ENCODE measurements around the gene TAF5. TPM values are rescaled to one million over a fixed set of nuclear protein-coding genes. Genes with fewer than 3 reads are reported as not detected.

Gene TAF5
- total and polyA plus RNA-seq, 2 of the 4 experiments (the other 2 are of a cell fraction) = 1.9 to 3.6 TPM

GRCh38 chr10:103350175-103350516, 17.6 kb upstream of the TAF5 start:
- no peak for ATAC-seq (ENCODE audit: low read depth)

More at GRCh38 chr10:103350175-103350516, 17.6 kb upstream of the TAF5 start:
- dilution Hi-C loops (cut with HindIII; ENCODE audit: low sequenced_read_pairs, unreplicated experiment) = no loop called here
- peak overlapping the region; percentile 79 for H3K14ac ChIP-seq (replicated peaks; ENCODE audit: low read depth, low read length)
- in situ Hi-C loops (cut with MboI; ENCODE audit: low sequenced_read_pairs) = no loop called here
- H4K8ac ChIP-seq (ENCODE audit: low read depth in 2 of 2, low read length in 2 of 2) = peak overlapping the region; percentile 27 to 75; a peak in 2 of 4 replicates
- H2BK5ac ChIP-seq (ENCODE audit: low read depth, low read length, poor library complexity, severe bottlenecking) = peak overlapping the region; percentile 72
- no TSS peak for BruUV-seq (replicated peaks)
- H2BK20ac ChIP-seq (ENCODE audit: low read depth, low read length) = no peak overlapping the region
- peak overlapping the region; percentile 98 for H3K4me3 ChIP-seq (ENCODE audit: insufficient read depth, low read depth, low read length)
- H3K9ac ChIP-seq (ENCODE audit: low read depth, low read length) = peak overlapping the region; percentile 92
- TF ChIP-seq FOS (IDR thresholded peaks at IDR 0.05; ENCODE audit: low read depth, low read length) = no peak
- TF ChIP-seq NFE2L2 (IDR thresholded peaks at IDR 0.05; ENCODE audit: low read depth, low read length) = no peak
- TF ChIP-seq ELK1 (IDR thresholded peaks at IDR 0.05; ENCODE audit: borderline replicate concordance, low read depth, low read length) = no peak
- no peak for TF ChIP-seq MAFK (IDR thresholded peaks at IDR 0.05; ENCODE audit: low read depth, low read length)
- no peak for TF ChIP-seq USF2 (IDR thresholded peaks at IDR 0.05; ENCODE audit: low read depth, low read length)
- no peak for TF ChIP-seq CHD1 (IDR thresholded peaks at IDR 0.05; ENCODE audit: low read depth, low read length)
- peaks cover 12 to 23% of the 10 kb centered on the region in 2 experiments; a peak in 3 of 4 replicates for H3K79me1 ChIP-seq (ENCODE audit: low read depth in 1 of 2, low read length in 2 of 2)
- no peaks in the 10 kb centered on the region for H3K4me1 ChIP-seq (ENCODE audit: control insufficient read depth, insufficient read depth, low read length)
- peak overlapping the region; percentile 95 for H3K27ac ChIP-seq (ENCODE audit: insufficient read depth, low read length)
- 63% methylated on average over 4 of the region's 16 CpGs; no CpG with 5 or more reads in 1 of the 2 experiments for WGBS, 2 experiments (ENCODE audit: extremely low coverage in 2 of 2, insufficient read length in 1 of 2)
- peak overlapping the region; percentile 94 for H2AFZ ChIP-seq (replicated peaks; ENCODE audit: low read length, poor library complexity)
- H4K91ac ChIP-seq (ENCODE audit: insufficient read depth, low read depth, low read length) = peak overlapping the region; percentile 49; the same call in 1 of the 2 replicates
- 0 out of 2 replicates have a peak overlapping the region, but pooled peaks have one; percentile 28 for H4K5ac ChIP-seq (ENCODE audit: low read depth, low read length)
- peak overlapping the region; percentile 90 for H3K4me2 ChIP-seq (ENCODE audit: low read depth, low read length)
- POLR2A ChIA-PET (ENCODE audit: unreplicated experiment) = interaction anchor here (0.6 kb wide), 1 partner anchor 167 kb away, joined by 6 read pairs; no protein-coding TSS in a partner anchor
- peak overlapping the region; percentile 90 for H2AK9ac ChIP-seq (replicated peaks; ENCODE audit: low read depth, low read length, poor library complexity)
- peaks cover 9% of the 10 kb centered on the region for H3K36me3 ChIP-seq (ENCODE audit: control insufficient read depth, insufficient read depth, low read length)
- CTCF ChIA-PET = no interaction called here
- intact Hi-C loops (cut with micrococcal nuclease) = no loop called here
- peak overlapping the region; percentile 91 for H3K4ac ChIP-seq (ENCODE audit: low read depth, low read length)
- H3K9me3 ChIP-seq (ENCODE audit: control insufficient read depth, insufficient read depth, low read length) = no peaks in the 10 kb centered on the region
- no peak for DNase-seq
- H2BK15ac ChIP-seq (ENCODE audit: low read depth, low read length) = no peak overlapping the region
- H2BK120ac ChIP-seq (ENCODE audit: low read depth, low read length) = no peak overlapping the region
- H2AK5ac ChIP-seq (ENCODE audit: low read depth, low read length) = no peak overlapping the region
- no peak overlapping the region for H3K18ac ChIP-seq (ENCODE audit: low read depth, low read length)
- H3K23ac ChIP-seq (ENCODE audit: low read depth, low read length) = peak overlapping the region; percentile 89
- no peaks in the 10 kb centered on the region for H3K9me1 ChIP-seq (ENCODE audit: insufficient read depth, low read length)
- H3K27me3 ChIP-seq (ENCODE audit: control insufficient read depth, insufficient read depth, low read length) = no peaks in the 10 kb centered on the region
- no peaks in the 10 kb centered on the region for H4K20me1 ChIP-seq (ENCODE audit: insufficient read depth, low read length)
- peak overlapping the region; percentile 47; the same call in 1 of the 2 replicates for H3K56ac ChIP-seq (ENCODE audit: extremely low read depth, insufficient read depth, low read length)

All from IMR-90 (cell line).